Measurements from ENCODE around the gene ODF4.
"Not testable (repeated sequence)": the region's sequence is repeated elsewhere in the genome, so short reads cannot be mapped to it uniquely, and the experiment has no call there.

Gene ODF4

GRCh38 chr17:8369944-8370343 lies 30.3 kb downstream of the ODF4 start:
- no peak overlapping the region for H3K4me2 ChIP-seq (ENCODE audit: low read length)
- no peaks in the 10 kb centered on the region for H3F3A ChIP-seq (ENCODE audit: control insufficient read depth, insufficient read depth)
- no peaks in the 10 kb centered on the region for H4K20me1 ChIP-seq (ENCODE audit: control insufficient read depth, insufficient read depth, low read depth, low read length)
- H3K9me3 ChIP-seq (ENCODE audit: control insufficient read depth, insufficient read depth, low read length), result no peaks in the 10 kb centered on the region
- no peaks in the 10 kb centered on the region for H3K27me3 ChIP-seq (ENCODE audit: control insufficient read depth, low read length)
- peaks cover 3% of the 10 kb centered on the region; the same call in 1 of the 2 replicates for H3K36me3 ChIP-seq (ENCODE audit: control insufficient read depth, low read length)
- H3K4me1 ChIP-seq (ENCODE audit: control insufficient read depth, low read length), result peaks cover 4% of the 10 kb centered on the region; the same call in 1 of the 2 replicates
- H3K27ac ChIP-seq (ENCODE audit: low read depth, low read length), result no peak overlapping the region
- H3K79me2 ChIP-seq (ENCODE audit: control insufficient read depth, low read length), result no peaks in the 10 kb centered on the region
- H3K9me2 ChIP-seq (replicated peaks; ENCODE audit: control insufficient read depth, low read length), result no peaks in the 10 kb centered on the region
- no peak overlapping the region for H3K4me3 ChIP-seq (ENCODE audit: low read length)
- TF ChIP-seq EZH2phosphoT487 (IDR thresholded peaks at IDR 0.05; ENCODE audit: borderline replicate concordance, low read length), result no peak
- TF ChIP-seq CTCF (IDR thresholded peaks at IDR 0.05; ENCODE audit: low read depth, low read length, poor library complexity, severe bottlenecking), result no peak

DNA sequence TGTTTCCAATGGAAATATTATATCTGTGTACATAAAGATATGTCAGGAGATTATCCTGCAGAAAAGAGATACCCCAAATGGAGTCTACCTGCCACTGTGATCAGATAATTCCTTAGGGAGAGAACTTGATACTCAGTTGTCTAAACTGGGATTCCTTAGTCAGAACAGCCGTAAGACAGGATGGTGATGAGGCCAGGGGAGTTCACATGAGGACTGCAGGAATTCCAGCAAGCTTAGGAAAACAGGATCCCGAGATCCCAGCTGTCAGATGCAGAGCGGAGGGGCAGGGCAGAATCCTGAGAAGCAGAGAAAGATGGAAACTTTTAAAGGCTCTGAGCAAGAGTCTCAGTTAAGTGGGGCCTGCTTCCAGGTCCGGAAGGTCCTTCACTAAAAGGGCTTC lies 32.1 kb downstream of the ODF4 start:
- H3F3A ChIP-seq (ENCODE audit: control insufficient read depth, insufficient read depth), result peaks cover 9% of the 10 kb centered on the region
- no peak overlapping the region for H3K27ac ChIP-seq (ENCODE audit: low read depth, low read length)
- no peak overlapping the region for H3K4me2 ChIP-seq (ENCODE audit: low read length)
- no peak for TF ChIP-seq EZH2phosphoT487 (IDR thresholded peaks at IDR 0.05; ENCODE audit: borderline replicate concordance, low read length)
- TF ChIP-seq CTCF (IDR thresholded peaks at IDR 0.05; ENCODE audit: low read depth, low read length, poor library complexity, severe bottlenecking), result no peak
- H3K4me1 ChIP-seq (ENCODE audit: control insufficient read depth, low read length), result peaks cover 14% of the 10 kb centered on the region
- 0 out of 2 replicates have a peak, but pooled peaks cover 3% of the 10 kb centered on the region for H3K79me2 ChIP-seq (ENCODE audit: control insufficient read depth, low read length)
- H3K36me3 ChIP-seq (ENCODE audit: control insufficient read depth, low read length), result peaks cover 20% of the 10 kb centered on the region
- no peak overlapping the region for H3K4me3 ChIP-seq (ENCODE audit: low read length)
- H3K27me3 ChIP-seq (ENCODE audit: control insufficient read depth, low read length), result no peaks in the 10 kb centered on the region
- no peaks in the 10 kb centered on the region for H3K9me3 ChIP-seq (ENCODE audit: control insufficient read depth, insufficient read depth, low read length)
- H4K20me1 ChIP-seq (ENCODE audit: control insufficient read depth, insufficient read depth, low read depth, low read length), result no peaks in the 10 kb centered on the region
- H3K9me2 ChIP-seq (replicated peaks; ENCODE audit: control insufficient read depth, low read length), result no peaks in the 10 kb centered on the region

GRCh38 chr17:8372422-8372821 lies 32.8 kb downstream of the ODF4 start:
- Histone ChIP-seq H3K9me3 (ENCODE audit: control insufficient read depth, insufficient read depth, low read length) (no peaks in the 10 kb centered on the region), H3K27me3 (ENCODE audit: control insufficient read depth, low read length) (no peaks in the 10 kb centered on the region), H3K9me2 (replicated peaks; ENCODE audit: control insufficient read depth, low read length) (no peaks in the 10 kb centered on the region), H4K20me1 (ENCODE audit: control insufficient read depth, insufficient read depth, low read depth, low read length) (no peaks in the 10 kb centered on the region), H3K4me3 (ENCODE audit: low read length) (no peak overlapping the region), H3K36me3 (ENCODE audit: control insufficient read depth, low read length) (peaks cover 26% of the 10 kb centered on the region), H3F3A (ENCODE audit: control insufficient read depth, insufficient read depth) (peaks cover 15% of the 10 kb centered on the region), H3K27ac (ENCODE audit: low read depth, low read length) (no peak overlapping the region), H3K4me1 (ENCODE audit: control insufficient read depth, low read length) (peaks cover 19% of the 10 kb centered on the region), H3K4me2 (ENCODE audit: low read length) (no peak overlapping the region), H3K79me2 (ENCODE audit: control insufficient read depth, low read length) (0 out of 2 replicates have a peak, but pooled peaks cover 3% of the 10 kb centered on the region)
- TF ChIP-seq EZH2phosphoT487 (IDR thresholded peaks at IDR 0.05; ENCODE audit: borderline replicate concordance, low read length) (no peak), CTCF (IDR thresholded peaks at IDR 0.05; ENCODE audit: low read depth, low read length, poor library complexity, severe bottlenecking) (no peak)

GRCh38 chr17:8373856-8374255 lies 34.2 kb downstream of the ODF4 start:
- H4K20me1 ChIP-seq (ENCODE audit: control insufficient read depth, insufficient read depth, low read depth, low read length); H3K4me2 ChIP-seq (ENCODE audit: low read length); H3K27ac ChIP-seq (ENCODE audit: low read depth, low read length); H3K9me3 ChIP-seq (ENCODE audit: control insufficient read depth, insufficient read depth, low read length); H3K4me3 ChIP-seq (ENCODE audit: low read length); H3K9me2 ChIP-seq (replicated peaks; ENCODE audit: control insufficient read depth, low read length); H3K27me3 ChIP-seq (ENCODE audit: control insufficient read depth, low read length); H3K79me2 ChIP-seq (ENCODE audit: control insufficient read depth, low read length): not testable (repeated sequence)
- H3F3A ChIP-seq (ENCODE audit: control insufficient read depth, insufficient read depth), result peaks cover 29% of the 10 kb centered on the region
- peaks cover 30% of the 10 kb centered on the region for H3K4me1 ChIP-seq (ENCODE audit: control insufficient read depth, low read length)
- peaks cover 40% of the 10 kb centered on the region for H3K36me3 ChIP-seq (ENCODE audit: control insufficient read depth, low read length)
